Fibroblast of skin of abdomen (primary cell): ENCODE data around the gene OR10H2.
"Not testable (repeated sequence)": the region's sequence is repeated elsewhere in the genome, so short reads cannot be mapped to it uniquely, and the experiment has no call there.

ENCODE experiments used
- DNase-seq: peaks from one replicate; pipeline ENCODE4 v3.0.0-alpha.2; 2013

Gene OR10H2

DNA sequence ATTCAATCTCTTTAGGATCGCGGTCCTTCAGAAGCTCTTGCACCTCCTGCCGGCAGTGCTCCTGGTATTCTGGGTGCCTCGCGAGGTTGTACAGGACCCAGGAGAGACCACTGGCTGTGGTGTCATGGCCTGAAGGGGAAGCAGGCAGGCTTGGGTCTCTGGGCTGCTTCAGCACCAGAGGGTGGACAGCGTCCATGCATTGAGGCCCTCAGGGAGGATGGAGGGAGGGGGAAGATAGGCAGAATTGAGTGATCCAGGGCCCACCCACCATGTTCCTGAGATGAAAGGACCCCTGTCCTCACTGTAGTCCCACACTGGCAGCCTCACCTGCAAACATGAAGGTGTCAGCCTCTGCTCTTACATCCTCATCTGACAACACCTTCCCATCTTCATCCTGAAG lies 41.8 kb downstream of the OR10H2 start:
- no peak for DNase-seq

DNA sequence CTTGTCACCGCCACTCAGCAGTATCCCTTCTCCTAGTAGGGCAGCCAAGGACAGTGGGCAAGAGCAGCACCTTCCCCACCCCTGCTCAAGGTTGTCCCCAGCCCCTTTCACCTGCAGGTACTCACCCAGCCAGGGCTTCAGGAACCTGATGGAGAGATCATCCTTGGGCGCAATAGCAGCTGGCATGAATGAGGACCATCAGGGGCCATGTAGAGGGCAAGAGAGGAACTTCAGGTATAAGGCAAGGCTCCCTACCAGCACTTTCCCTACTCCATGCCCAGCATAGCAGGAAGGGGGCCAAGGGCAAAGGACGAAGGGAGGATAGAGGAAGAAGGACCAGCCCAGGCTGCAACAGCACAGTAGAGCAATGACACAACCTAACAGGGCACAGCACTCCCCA lies 46.3 kb downstream of the OR10H2 start:
- not testable (repeated sequence) for DNase-seq

- DNase-seq = no peak
Observed at GRCh38 chr19:15775249-15775648, 47.4 kb downstream of the OR10H2 start.

GRCh38 chr19:15776264-15776663 lies 48.4 kb downstream of the OR10H2 start:
- no peak for DNase-seq

- DNase-seq = no peak
Observed at GRCh38 chr19:15776991-15777970, 49.5 kb downstream of the OR10H2 start.
